NCI-H2081 treated with DMSO at 0.1 percent for 48 hours (cell line): Measurements from ENCODE around the gene MAPK8IP2.
"Not testable (repeated sequence)": the region's sequence is repeated elsewhere in the genome, so short reads cannot be mapped to it uniquely, and the experiment has no call there.

Experiments
- DNase-seq: peaks from one replicate; lab custom pipeline; 2025; lab: John Stamatoyannopoulos, UW

Gene MAPK8IP2

GRCh38 chr22:50599816-50600455 lies 657 bp upstream of the MAPK8IP2 start:
- no peak for DNase-seq

GRCh38 chr22:50600967-50601668 lies 525 bp downstream of the MAPK8IP2 start:
- no peak for DNase-seq

GRCh38 chr22:50601669-50602337 lies 1.2 kb downstream of the MAPK8IP2 start:
- DNase-seq = no peak

- DNase-seq = no peak
Measured at GRCh38 chr22:50602338-50602700, 1.7 kb downstream of the MAPK8IP2 start.

- DNase-seq = no peak
Measured at GRCh38 chr22:50603511-50604255, 3.1 kb downstream of the MAPK8IP2 start.

- DNase-seq = no peak
Measured at GRCh38 chr22:50604256-50605001, 3.8 kb downstream of the MAPK8IP2 start.

GRCh38 chr22:50605002-50605612 lies 4.5 kb downstream of the MAPK8IP2 start:
- no peak for DNase-seq

GRCh38 chr22:50605613-50606074 lies 5.1 kb downstream of the MAPK8IP2 start:
- no peak for DNase-seq

GRCh38 chr22:50606165-50606945 lies 5.8 kb downstream of the MAPK8IP2 start:
- DNase-seq = no peak

- DNase-seq = no peak
Measured at GRCh38 chr22:50606946-50607658, 6.5 kb downstream of the MAPK8IP2 start.

- DNase-seq = no peak
Measured at GRCh38 chr22:50607659-50608020, 7.0 kb downstream of the MAPK8IP2 start.

GRCh38 chr22:50608058-50608840 lies 7.7 kb downstream of the MAPK8IP2 start:
- DNase-seq = not testable (repeated sequence)

- no peak for DNase-seq
Measured at GRCh38 chr22:50608996-50609395, 8.4 kb downstream of the MAPK8IP2 start.

- no peak for DNase-seq
Measured at GRCh38 chr22:50609599-50609998, 9.0 kb downstream of the MAPK8IP2 start.

GRCh38 chr22:50610041-50610451 lies 9.5 kb downstream of the MAPK8IP2 start:
- DNase-seq = no peak

GRCh38 chr22:50610581-50610980 lies 10.0 kb downstream of the MAPK8IP2 start:
- DNase-seq = no peak

GRCh38 chr22:50611341-50612060 lies 10.9 kb downstream of the MAPK8IP2 start:
- DNase-seq = no peak

GRCh38 chr22:50612168-50612527 lies 11.6 kb downstream of the MAPK8IP2 start:
- no peak for DNase-seq
